ENCODE results near the gene PCNX3.
A peak's percentile ranks its signal among the peaks of the same experiment; 100 is the strongest.
"Not testable (repeated sequence)": the region's sequence is repeated elsewhere in the genome, so short reads cannot be mapped to it uniquely, and the experiment has no call there.

PCNX3 gene

GRCh38 chr11:65620666-65621065 is 5.1 kb downstream of the PCNX3 start:
- DNase-seq (ENCODE audit: low spot score), result no peak

GRCh38 chr11:65621460-65621859 is 5.9 kb downstream of the PCNX3 start:
- no peak for DNase-seq (ENCODE audit: low spot score)

DNA sequence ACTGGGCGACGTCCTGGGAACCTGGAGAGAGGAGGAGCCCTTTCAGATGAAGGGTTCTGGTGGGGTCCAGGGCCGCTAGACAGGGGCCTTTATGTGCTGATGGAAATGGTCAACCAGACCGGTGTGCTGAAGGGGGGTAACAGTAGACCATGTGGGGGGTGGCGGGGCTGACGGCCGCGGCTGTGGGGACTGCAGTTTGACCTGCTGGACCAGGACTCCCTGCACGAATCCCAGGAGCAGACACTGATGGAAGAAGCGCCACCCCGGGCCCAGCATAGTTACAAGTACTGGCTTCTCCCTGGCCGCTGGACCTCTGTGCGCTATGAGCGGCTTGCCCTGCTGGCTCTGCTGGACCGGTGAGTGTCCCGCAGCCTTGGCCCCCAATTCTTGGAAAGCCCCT is 6.4 kb downstream of the PCNX3 start:
- DNase-seq (ENCODE audit: low spot score), result no peak

DNA sequence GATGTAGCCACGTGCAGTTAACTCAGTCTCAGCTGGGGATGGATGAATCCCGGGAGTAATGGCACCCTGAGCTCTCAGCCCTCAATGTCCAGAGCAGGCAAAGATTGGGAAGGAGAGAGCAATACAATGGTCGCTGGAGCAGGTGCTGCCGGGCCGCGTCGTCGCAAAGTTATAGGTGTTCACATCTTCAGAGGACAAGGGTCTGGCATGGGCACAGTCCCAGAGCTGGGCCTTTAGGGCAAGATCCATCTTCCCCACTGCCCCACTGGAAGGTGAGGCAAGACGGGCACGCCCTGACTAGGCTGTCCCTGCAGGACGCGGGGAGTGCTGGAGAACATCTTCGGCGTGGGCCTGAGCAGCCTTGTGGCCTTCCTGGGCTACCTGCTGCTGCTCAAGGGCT is 7.6 kb downstream of the PCNX3 start:
- no peak for DNase-seq (ENCODE audit: low spot score)

- no peak for DNase-seq (ENCODE audit: low spot score)
These were observed 8.5 kb downstream of the PCNX3 start for GRCh38 chr11:65623852-65624616.

DNA sequence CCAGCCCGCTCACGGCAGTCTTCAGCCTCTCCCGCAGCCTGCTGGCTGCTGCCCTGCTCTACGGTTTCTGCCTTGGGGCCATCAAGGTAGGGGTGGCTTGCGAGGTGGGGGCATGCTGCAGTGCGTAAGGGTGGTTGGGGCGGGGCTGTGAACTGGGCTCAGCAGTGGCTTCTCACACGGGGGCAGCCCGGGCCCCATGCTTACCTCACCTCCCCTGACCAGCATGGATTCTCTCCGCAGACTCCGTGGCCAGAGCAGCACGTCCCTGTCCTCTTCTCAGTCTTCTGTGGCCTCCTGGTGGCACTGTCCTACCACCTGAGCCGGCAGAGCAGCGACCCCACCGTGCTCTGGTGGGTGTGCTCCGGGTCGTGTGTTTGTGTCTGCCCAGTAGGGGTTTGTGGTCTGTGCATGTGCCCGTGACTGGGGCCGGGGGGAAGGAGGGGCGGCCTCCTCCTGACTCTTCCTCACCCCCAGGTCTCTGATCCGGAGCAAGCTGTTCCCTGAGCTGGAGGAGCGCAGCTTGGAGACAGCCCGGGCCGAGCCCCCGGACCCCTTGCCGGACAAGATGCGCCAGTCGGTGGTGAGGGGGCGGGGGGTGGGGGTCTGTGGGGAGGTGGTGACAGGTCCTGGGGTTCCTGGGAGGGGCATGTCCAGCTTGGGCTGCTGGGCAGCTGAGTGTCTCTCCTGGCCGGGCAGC is 9.5 kb downstream of the PCNX3 start:
- no peak for DNase-seq (ENCODE audit: low spot score)

- DNase-seq (ENCODE audit: low spot score), result peak; percentile 61
These were observed 10.2 kb downstream of the PCNX3 start for GRCh38 chr11:65625628-65626342.

GRCh38 chr11:65627202-65627601 is 11.6 kb downstream of the PCNX3 start:
- DNase-seq (ENCODE audit: low spot score), result no peak

- no peak for DNase-seq (ENCODE audit: low spot score)
These were observed 14.0 kb downstream of the PCNX3 start for GRCh38 chr11:65629579-65629978.

DNA sequence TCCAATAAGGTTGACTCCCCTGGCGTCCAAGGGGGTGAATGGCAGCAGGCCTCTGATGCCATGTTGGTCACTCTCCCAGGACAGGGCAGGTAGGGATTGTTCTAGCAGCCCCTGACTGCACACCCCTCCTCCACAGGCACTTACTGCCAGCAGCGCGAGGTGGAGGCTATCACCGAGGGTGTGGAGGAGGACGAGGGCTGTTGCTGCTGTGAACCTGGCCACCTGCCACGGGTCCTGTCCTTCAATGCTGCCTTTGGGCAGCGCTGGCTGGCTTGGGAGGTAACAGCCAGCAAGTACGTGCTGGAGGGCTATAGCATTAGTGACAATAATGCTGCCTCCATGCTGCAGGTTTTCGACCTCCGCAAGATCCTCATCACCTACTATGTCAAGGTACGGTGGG is 14.6 kb downstream of the PCNX3 start:
- no peak for DNase-seq (ENCODE audit: low spot score)

GRCh38 chr11:65633390-65634108 is 18.0 kb downstream of the PCNX3 start:
- DNase-seq (ENCODE audit: low spot score), result no peak

- no peak for DNase-seq (ENCODE audit: low spot score)
These were observed 18.5 kb downstream of the PCNX3 start for GRCh38 chr11:65634109-65634436.

- DNase-seq (ENCODE audit: low spot score), result no peak
These were observed 18.9 kb downstream of the PCNX3 start for GRCh38 chr11:65634440-65634839.

- DNase-seq (ENCODE audit: low spot score), result no peak
These were observed 19.5 kb downstream of the PCNX3 start for GRCh38 chr11:65634905-65635731.

GRCh38 chr11:65636108-65637031 is 20.8 kb downstream of the PCNX3 start:
- DNase-seq (ENCODE audit: low spot score), result no peak

DNA sequence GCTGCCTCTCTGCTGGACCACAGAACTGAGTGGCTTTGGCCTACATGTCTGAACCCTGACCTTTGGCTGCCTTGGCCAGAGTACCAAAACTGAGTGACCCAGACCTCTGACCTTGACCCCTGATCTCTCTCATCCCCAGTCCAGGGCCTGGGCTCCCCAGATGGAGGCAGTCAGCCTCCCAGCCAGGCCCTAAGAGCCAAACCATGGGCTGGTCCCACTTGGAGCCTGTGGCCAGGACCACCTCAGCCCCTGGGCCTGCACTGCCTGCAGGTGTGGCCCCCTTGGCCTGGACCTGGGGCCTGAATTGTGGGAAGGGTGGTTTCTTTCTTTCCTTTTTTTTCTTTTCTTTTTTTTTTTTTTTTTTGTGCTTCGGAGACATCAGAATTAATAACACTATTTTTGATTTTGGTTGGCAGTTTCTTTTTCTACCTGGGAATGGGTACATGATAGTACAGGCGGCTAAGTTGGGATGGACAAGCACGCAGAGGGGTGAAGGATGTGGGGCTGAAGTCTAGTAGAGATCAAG is 21.5 kb downstream of the PCNX3 start:
- DNase-seq (ENCODE audit: low spot score), result no peak

- DNase-seq (ENCODE audit: low spot score), result peak; percentile 75
These were observed 22.3 kb downstream of the PCNX3 start, which contains the start of gene SIPA1 for GRCh38 chr11:65637794-65638419. TSS of gene SIPA1 (plus strand) at chr11:65638101. CDS start at chr11:65640922, 2,821 bp downstream.

DNA sequence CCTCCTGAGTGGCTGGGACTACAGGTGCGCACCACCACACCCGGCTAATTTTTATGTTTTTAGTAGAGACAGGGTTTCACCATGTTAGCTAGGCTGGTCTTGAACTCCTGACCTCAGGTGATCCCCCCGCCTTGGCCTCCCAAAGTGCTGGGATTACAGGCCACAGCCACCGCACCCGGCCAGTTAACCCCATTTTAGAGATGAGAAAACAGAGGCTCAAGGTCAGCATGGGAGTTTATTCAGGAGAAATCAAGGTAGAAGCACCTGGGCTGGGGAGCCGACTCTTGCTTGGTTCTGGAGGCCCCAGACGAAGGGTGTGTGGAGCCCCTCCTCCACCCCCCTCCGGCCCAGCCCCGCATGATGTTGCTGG is 23.6 kb downstream of the PCNX3 start:
- not testable (repeated sequence) for DNase-seq (ENCODE audit: low spot score)

DNA sequence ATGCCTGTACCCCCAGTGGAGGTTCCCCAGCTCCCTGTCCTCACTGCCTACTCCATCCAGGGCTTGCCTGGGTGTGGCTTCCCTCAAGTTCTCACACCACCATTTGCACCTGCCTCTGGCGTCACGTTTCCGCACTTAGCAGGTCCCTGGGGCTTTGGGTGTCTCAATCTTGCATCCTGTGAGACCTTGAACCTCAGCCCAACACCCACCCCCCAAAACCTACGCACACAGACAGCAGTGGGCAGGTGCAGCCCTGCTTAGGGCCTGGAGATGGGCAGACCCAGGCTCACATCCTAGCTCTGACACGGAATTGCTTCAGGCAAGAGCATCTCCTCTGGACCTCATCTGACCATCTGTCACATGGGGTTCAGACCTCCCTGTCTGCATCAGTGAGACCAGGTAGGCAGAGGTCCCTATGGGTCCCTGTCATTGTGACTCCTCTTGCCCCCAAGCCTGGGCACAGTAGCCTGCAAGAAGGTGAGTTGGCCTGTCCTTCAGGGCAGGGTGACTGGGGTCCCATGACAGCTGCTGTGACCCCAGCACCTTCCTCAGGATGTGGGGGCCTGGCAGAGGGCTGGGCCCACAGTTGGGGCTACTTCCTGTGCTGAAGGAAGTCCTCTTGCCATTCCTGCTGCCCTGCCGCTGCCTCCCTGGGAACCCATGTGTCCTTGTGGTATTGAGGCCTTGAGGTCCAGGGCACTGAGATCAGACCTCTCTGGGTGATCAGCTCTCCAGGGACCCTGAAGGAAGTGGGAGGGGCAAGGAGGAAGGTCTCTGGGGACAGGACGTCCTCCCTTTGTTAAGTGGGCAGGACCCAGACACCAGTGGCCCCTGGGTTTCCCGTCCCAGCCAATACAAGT is 24.3 kb downstream of the PCNX3 start:
- peak; percentile 99 for DNase-seq (ENCODE audit: low spot score)

Measured in NAMALWA (cell line).